Kidney tubule cell (primary cell): ENCODE results near the gene FAM25G.
"Not testable (repeated sequence)": the region's sequence is repeated elsewhere in the genome, so short reads cannot be mapped to it uniquely, and the experiment has no call there.

Source experiments
- DNase-seq: peaks from one replicate; pipeline ENCODE4 v3.0.0-alpha.2; 2018; ENCODE audit warnings: low spot score

FAM25G gene

DNA sequence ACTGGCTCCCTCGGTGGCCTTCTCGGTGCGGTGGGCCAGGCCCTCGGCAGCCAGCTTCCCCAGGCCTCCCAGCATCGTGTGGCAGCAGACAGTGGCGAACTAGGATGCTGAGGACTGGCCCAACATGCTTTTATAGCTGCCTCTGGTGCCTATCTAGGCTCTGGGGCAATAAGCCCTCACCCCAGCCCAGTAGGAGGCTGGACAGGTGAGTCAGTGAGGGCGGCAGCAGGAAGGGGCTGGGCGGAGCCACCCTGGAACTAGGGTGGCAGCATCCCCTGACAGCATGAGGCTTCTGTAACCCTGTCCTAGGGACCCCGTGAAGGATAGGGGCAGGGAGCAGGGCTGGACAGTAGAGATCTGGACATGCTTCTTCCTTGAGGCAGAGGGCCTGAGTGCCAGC is at the start of gene FAM25G:
Gene FAM25G (minus strand): TSS at position 101 of the 400 bp plus-strand sequence. CDS start 26 bp downstream, at position 75.
- not testable (repeated sequence) for DNase-seq

DNA sequence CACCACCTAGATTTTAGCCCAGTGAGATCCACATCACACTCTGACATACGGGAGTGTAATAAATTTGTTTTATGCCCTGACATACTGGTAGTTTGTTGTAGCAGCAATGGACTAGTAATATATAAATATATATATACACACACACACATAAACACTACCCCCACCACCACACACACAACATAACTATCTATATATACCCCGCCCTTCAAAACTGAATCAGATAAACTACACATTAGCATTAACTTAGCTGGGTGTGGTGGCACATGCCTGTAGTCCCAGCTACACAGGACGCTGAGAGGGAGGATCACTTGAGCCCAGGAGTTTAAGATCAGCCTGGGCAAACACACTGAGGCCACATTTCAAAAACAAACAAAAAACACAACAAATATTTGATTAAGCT is 44.9 kb upstream of the FAM25G start:
- DNase-seq, result not testable (repeated sequence)

DNA sequence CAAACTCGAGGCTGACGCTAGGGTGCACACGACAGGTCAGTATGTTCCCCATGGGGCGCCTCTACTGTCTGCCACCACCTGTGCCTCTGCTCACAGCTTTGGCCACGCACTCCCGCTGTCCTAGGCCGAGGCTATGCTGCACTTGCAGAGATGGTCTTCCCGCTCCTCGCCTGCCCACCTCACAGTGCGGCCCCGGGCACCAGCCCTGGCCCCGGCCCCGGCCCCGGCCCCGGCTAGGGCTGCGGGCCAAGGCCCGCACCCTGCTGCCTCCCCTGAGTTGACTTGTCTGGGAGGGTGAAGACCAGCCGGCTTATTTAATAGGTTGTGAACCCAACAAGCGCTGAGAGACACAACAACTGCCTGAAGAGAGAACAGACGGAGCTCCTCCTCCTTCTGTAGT is 32.0 kb upstream of the FAM25G start, which contains the start of gene AGAP9:
Gene AGAP9 (minus strand): TSS at position 164 of the 400 bp plus-strand sequence. CDS start 112 bp downstream, at position 52.
- not testable (repeated sequence) for DNase-seq

DNA sequence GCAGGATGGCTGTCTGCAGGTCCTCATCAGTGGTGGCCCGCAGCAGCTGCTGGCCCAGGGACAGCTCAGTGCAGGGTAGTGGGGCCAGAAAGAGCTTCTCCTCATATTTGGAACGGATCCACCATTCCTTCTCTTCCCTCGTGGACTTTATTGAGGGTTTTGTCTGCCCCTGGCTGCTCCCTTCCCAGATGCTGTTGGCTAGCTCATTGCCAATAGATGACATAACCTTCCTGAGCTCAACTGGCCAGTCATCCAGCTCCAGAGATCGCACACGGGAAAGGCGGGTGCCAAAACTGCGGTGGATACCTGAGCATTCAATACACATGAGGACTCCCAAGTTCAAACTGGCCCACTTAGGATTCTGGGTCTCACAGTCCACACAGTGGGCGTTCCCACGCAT is 10.8 kb upstream of the FAM25G start:
- DNase-seq, result not testable (repeated sequence)

DNA sequence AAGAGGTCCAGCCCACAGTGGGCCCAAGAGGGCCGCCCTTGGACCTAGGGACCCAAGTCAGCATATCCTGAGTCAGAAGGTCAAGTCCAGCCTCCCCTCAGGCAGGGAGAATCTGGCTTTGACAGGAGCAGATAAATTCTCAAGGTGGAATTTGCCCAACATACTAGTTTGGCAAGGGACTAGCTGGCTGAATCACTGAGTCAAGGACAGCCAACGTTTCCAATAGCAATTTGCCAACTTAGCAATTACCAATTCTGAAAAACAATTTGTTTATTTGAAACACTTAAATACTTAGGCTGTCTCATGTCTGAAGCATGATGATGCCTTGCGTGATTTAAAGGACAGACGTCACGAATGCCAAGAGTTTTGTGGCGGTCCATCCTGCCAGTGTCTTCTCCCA is 2.7 kb upstream of the FAM25G start:
- DNase-seq, result not testable (repeated sequence)

DNA sequence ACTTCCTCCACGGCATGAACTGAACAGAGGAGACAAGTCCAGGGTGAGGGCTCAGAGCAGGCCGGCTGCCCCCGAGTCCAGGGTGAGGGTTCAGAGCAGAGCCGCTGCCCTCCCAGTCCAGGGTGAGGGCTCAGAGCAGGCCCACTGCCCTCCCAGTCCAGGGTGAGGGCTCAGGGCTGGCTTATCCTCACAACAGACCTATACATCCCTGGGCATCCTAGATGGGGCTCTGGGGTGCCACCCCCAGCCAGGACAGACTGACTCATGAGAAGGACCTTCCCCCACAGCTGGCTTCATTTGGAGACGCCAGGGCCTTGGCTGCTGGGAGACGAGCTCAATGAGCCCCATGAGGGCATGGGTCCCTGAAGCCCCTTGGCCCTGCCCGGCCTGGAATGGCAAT is 1.9 kb downstream of the FAM25G start:
- not testable (repeated sequence) for DNase-seq

DNA sequence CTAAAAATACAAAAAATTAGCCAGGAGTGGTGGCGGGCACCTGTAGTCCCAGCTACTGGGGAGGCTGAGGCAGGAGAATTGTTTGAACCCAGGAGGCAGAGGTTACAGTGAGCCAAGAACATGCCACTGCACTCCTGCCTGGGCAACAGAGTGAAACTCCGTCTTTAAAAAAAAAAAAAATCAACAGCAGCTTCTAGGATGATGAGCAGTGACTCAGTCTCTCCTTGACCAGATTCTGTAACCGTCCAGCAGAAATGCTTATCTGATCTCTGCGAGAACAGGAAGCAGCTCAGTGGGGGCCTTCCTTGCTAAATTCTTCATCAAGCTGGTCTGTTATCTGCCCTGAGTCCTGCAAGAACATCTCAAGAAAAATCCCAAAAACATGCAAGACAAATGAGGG is 5.6 kb downstream of the FAM25G start:
- DNase-seq, result peak; percentile 32

DNA sequence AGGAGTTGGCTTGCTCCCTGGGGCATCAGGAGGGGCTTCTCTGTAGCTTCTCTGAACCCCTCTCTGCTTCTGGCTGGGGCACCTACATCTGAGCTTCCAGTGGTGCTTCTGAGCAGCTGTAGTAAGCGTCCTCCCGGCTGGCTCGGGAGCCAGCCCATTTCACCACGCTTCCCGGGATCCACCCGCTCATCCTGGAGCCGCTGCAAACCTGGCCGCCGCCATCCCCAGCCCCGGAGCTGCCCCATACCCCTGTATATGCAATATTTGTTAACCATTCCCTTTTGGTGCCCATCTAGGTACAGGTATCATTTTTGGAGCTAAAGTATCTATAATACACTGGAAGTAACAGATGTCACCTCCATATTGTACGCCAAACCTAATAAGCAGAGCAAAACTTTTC is 6.7 kb downstream of the FAM25G start:
- not testable (repeated sequence) for DNase-seq

DNA sequence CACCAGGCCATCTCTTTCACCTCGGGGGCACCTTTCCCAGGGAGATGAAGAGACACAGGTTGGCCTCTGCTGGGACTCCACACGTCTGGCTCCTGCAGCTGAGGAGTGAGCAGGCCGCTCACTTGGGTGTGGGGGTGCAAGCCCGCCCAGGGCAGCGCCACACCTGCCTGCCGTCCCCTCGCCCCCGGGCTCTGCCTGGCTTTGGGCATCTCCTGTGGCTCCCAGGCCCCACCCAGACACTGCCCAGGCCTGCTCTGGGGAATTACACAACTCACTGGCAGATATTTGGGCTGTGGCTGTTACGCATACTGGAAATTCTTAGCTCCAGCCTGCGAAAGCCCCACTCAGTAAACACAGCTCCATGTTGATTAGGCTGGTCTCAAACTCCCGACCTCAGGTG is 7.6 kb downstream of the FAM25G start, which contains the start of gene ANXA8:
Gene ANXA8 (minus strand): TSS at position 193 of the 400 bp plus-strand sequence. CDS start 182 bp downstream, at position 11.
- DNase-seq, result not testable (repeated sequence)

DNA sequence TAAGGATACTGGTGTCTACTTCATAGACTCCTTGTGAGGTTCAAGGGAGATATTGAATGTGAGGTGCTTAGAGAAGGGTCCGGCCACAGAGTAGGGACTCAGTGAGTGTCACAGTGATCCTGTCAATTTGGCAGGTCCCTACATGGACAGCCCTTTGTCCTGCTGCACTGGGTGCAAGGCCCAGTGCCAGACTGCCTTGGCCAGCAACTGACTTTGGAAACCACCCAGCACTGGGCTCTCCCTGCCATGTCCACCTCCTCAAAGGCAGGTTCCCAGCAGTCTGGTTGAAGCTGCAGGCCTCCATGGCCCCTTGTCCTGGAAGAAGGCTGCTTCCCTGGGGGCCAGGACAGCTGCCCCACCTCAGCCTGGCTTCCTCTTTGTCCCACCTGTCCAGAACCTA is 9.1 kb downstream of the FAM25G start:
- not testable (repeated sequence) for DNase-seq

DNA sequence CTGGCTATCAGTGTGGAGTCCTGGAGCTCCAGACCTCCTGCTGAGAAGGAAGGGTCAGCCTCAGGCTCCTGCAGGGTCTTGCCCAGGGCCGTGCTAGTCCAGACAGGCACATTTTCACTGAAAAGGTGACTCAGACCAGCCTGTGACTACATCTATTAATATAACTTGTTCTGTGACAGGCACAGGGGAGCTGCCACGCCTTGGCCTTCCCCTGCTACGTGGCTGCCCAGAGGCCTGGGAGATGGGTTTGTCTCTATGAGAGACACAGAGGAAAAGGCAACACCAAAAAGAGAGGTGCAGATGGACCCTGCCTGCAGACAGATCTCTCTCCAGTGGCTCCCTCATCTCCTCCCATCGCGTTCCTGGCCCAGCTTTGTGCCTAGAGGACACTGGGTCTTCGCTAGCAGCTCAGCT is 9.7 kb downstream of the FAM25G start:
- peak; percentile 52 for DNase-seq

DNA sequence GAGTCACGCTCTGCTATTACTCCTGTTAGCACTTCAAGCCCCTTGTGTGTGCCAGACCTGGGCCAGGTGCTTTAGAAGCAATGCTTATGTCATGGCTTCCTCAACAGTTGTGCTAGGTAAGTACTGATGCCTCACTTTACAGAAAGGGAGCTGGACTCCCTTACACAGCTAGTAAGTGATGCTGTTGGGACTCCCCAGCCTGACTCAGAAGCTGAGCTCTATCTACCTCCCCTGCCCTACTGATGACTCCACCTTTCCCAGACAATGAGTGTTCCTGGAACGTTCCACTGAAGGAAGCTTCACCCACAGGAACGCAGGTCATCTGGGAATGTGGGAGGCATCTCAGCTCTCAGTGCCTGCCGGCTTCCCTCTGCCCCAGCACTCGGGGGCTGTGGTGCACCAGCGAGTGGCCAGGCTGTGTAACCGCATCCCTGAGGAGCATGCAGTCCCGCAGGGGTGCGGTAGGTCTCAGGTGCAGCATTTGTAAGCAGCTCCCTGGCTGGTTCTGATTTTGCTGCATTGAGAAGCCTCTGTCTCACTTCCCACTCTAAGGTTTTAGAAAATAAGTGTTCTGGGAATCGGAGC is 10.2 kb downstream of the FAM25G start:
- DNase-seq, result peak; percentile 93

DNA sequence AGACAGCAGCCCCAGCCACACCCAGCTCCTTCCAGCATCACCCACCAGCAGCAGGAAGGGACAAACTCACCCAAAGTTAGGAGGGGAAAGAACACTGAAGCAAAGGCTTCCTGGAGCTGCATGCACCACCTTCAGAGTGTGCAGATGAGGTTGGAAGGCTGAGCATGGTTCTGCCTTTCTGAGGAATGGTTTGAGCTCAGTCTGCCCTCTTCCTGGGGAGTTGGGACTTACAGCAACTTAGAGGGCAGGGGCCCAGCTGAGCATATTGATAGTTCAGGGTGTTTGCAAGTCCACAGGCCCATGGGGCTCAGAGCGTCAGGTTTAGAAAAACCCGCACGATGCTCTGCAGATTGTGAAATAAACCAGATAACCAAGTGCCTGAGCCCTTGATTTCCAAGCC is 11.4 kb downstream of the FAM25G start:
- DNase-seq, result not testable (repeated sequence)

DNA sequence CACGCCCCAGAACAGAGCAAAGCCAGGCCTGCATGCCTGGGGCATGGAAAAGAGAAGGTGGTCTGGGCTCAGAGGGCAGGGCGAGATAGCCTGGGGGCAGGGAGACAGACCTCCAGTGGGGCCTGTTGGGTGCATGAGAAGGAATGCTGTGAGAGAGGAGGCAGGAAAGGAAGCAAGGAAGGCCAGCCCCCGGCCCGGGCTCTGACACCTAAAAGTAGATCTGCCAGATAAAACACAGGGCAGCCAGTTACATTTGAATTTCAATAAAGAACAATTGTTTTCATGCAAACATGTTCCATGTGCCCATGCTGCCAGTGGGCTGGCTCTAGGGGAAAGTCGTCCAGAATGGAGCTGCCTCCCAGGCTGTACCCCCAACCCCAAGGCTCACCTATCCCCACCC is 13.4 kb downstream of the FAM25G start:
- DNase-seq, result not testable (repeated sequence)

DNA sequence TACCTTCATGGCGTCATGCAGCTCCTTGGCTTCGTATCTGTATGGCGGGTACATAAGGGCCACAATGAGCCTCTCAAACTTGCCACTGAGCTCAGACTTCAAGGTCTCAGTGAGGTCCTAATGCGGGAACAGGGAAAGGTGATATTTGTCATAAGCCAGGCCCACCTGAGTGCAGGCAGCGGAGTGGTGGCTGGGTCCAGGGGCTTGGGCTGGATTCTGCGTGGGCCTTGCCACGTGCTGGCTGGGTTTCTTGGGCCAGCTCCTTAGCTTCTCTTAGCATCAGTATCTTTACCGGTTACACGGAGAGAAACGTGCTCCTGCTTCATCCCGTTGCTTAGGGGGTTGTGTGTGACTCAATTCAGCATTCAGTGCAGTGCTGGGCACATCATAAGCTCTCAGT is 14.4 kb downstream of the FAM25G start:
- not testable (repeated sequence) for DNase-seq

DNA sequence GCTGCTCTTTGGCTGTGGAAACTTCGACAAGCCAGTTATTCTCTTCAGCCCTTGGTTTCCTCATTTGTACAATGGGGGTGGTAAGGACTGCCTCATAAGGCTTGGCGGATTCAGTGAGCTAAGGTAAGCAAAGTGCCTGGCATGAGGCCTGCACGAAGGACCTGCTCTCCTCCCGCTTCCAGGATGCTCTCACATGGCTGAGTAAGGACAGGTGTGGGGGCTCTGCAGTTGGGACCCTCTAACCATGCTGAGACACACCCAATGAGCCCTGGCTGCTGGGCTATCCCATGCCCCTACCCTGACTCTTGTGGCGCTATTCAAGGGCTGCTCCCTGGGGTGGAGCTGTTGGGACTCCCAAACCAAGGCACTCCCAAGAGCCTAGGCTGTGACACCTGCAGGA is 16.4 kb downstream of the FAM25G start:
- DNase-seq, result not testable (repeated sequence)

DNA sequence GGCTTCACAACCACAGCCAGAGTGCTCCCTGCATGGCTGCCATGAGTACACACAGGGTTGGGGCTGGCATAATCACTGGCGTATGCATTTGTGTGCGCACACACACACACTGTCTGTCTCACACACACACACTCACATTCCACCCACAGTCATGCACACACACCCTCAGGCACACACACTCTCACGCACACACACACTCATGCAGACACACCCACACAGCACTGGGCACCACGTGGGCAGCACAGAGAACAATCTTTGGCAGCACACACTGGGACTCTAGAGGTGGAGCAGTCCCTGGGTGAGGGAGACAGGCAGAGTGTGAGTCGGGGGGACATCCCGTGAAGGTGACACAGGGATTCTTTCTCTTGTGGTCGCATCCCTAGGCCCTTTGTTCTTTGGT is 18.0 kb downstream of the FAM25G start:
- not testable (repeated sequence) for DNase-seq

DNA sequence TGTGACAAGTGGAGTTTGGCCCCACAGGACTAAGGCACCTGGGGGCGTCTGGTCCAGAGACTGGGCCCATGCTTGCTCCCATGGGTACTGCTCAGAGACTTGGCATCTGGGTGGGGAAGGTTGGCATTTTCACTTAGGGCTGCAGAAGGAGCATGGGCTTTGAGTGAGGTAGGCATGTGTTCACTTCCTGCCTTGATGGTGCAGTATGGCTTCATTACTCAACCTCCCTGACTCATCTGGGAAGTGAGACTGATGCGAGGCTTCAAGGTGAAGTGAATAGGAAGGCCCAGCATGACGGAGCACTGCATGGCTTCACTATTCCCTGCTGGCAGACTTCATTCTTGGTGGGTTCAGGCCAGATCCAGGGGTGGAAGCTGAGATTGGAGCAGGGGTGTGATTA is 18.9 kb downstream of the FAM25G start:
- not testable (repeated sequence) for DNase-seq

DNA sequence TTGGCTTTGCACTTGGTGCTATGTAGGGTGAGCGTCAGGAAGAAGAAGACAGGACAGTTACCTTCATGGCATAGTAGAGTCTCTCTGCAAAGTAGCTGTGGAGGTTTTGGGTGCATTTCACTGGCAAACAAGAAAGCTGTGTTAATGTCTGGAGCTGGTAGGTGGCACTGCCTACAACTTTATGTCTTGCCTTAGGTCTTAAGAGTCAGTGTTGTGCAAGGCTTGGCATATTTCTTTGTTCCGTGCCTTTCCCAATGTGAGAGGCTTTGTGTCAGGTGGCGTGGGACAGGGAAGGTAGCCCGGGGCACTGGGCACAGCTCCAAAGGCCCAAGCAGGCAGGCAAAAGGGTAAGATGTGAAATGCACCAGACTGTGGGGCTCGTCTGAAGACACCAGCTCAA is 19.4 kb downstream of the FAM25G start:
- not testable (repeated sequence) for DNase-seq

DNA sequence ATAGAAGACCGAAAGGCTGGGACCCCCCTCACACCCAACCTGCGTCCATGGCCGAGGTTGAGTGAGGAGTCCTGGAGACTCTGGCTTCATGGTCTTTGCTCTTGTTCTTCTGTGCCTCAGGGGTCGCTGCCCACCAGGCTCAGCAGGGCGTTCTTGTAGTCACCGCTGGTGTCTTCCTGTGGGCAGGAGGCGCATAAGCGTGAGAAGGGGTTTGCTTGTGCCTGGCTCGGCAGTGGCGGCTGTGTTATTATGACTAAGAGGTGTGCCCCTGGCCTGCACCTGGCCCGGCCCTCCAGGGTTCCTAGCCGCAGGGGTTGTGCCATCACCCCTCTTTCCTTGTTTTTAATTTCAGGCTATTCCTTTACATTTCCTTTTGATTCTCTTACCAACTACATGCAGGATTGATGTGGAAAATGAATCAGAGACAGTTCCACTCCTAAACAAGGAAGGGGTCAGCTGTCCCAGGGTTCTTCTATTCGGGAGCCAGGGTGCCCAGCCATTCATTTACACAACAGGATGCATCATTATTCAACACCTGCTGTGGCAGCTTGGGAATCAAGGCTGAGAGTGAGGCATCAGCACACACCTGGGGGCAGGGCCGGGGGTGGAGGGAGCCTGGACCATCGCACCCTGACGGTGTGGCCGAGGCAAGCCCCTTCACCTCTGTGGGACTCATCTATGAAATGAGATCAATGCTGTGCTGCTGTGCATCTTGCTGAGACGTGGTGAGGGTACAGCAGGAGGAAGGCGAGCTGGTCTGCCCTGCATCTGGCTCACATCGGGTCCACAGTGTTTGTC is 22.6 kb downstream of the FAM25G start:
- DNase-seq, result not testable (repeated sequence)

DNA sequence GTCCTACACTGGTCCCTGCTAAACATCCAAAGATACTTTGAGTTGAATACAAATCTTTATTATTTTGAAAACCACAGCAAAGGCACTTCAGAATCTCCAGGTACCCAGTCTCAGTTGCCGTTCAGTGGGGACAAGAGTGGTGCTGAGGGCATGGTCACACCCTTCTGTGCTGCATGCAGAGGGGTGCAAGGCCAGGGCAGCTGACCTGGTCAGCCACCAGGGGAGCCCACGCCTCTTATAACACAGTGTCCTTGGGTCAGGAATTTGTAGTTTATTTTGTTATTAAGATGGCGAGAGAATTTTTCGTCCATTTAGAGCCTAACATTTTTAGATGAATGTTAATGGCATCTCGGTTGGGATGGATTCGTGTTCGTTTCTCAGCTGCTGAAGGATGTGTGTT is 23.5 kb downstream of the FAM25G start:
- not testable (repeated sequence) for DNase-seq

DNA sequence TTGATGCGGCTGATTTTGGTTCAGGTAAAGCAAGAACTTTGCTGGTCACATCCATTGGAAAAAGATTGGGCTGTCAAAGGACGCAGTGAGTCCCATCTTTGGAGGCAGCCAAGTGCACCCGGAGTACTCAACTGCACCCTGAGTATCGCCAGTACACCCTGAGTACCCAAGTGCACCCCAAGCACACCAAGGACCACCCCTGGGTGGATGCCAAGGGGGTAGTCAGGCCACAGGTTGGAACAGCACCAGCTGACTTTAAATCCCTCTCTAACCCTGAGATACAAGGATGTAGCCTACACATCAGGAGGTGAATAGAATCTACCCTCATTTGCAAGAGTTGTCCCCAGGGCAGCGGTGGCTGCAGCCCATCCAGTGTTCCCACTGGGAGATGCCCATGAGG is 24.0 kb downstream of the FAM25G start:
- DNase-seq, result not testable (repeated sequence)
